GM12878 (cell line): ENCODE results near the gene LRRC55. TPM values are rescaled to one million over a fixed set of nuclear protein-coding genes. Genes with fewer than 3 reads are reported as not detected.

Experiments
- ATAC-seq: fragments of 200-7000 bp; cut with Tn5 transposase; 3 replicates; pipeline ENCODE4 v1.9.1; 2020; ENCODE audit warnings: mild to moderate bottlenecking, moderate library complexity
- Bru-seq: library from RNA; stranded (reverse); fragments of 400-500 nt; gene quantifications from one replicate; lab custom pipeline; 2021; lab: Mats Ljungman, UMichigan
- BruChase-seq, 2 experiments: library from RNA; stranded (reverse); fragments of 400-500 nt; gene quantifications; one replicate each; lab custom pipeline; 2021; lab: Mats Ljungman, UMichigan
- BruUV-seq: library from RNA; stranded (reverse); fragments of 400-500 nt; replicated peaks from 2 replicates; lab custom pipeline; 2021; lab: Mats Ljungman, UMichigan
- CTCF ChIA-PET: fragments of 300-600 bp; sonication (Branson Sonifier 250); formaldehyde crosslinking; extraction: SDS; loops from one replicate; lab custom pipeline; 2021; ENCODE audit warnings: inconsistent platforms; lab: Yijun Ruan, JAX
- POLR2A ChIA-PET: fragments of 350-600 bp; formaldehyde crosslinking; extraction: SDS; loops from one replicate; lab custom pipeline; 2021; ENCODE audit warnings: inconsistent platforms; lab: Charles Lee
- RAD21 ChIA-PET: fragments of 300-600 bp; sonication (Branson Sonifier 250); formaldehyde crosslinking; loops from one replicate; lab custom pipeline; 2023; ENCODE audit warnings: antibody characterized with exemption; ENCODE audit not compliant: unreplicated experiment; lab: Charles Lee
- SMC1A ChIA-PET: fragments of 300-600 bp; sonication (Branson Sonifier 250); formaldehyde crosslinking; loops from one replicate; lab custom pipeline; 2023; ENCODE audit not compliant: unreplicated experiment, uncharacterized antibody; lab: Charles Lee
- DNase-seq: peaks from one replicate; pipeline ENCODE4 v3.0.0-alpha.2; 2011; ENCODE audit warnings: low read depth, low spot score
- FAIRE-seq: peaks from 3 replicates; lab custom pipeline; 2011; peaks lifted over from hg19 to GRCh38; lab: Jason Lieb, UNC
- H2AFZ ChIP-seq: 2 replicates; pipeline ENCODE4 v1.6.0; 2011; ENCODE audit warnings: low read depth, low read length, control low read depth; ENCODE audit not compliant: control insufficient read depth
- H3K27ac ChIP-seq: 2 replicates; pipeline ENCODE4 v1.5.1; 2011; ENCODE audit warnings: control low read depth; ENCODE audit not compliant: control insufficient read depth, insufficient read depth
- H3K27me3 ChIP-seq, 2 experiments: replicated peaks in 1 of 2; 2 replicates each; pipeline versions ENCODE4 v1.6.0 to v1.6.1; 2011; ENCODE audit warnings: low read length in 1 of 2; ENCODE audit not compliant: control insufficient read depth in 2 of 2, insufficient read depth in 2 of 2
- H3K36me3 ChIP-seq, 2 experiments: 2 replicates each; pipeline ENCODE4 v1.5.1; 2011; ENCODE audit warnings: low read length in 1 of 2; ENCODE audit not compliant: control insufficient read depth in 2 of 2, insufficient read depth in 2 of 2
- H3K4me1 ChIP-seq: 2 replicates; pipeline ENCODE4 v1.6.1; 2011; ENCODE audit warnings: mild to moderate bottlenecking, low read length, moderate library complexity, mixed read lengths; ENCODE audit not compliant: control insufficient read depth, insufficient read depth
- H3K4me2 ChIP-seq: 2 replicates; pipeline ENCODE4 v1.6.0; 2011; ENCODE audit warnings: control low read depth; ENCODE audit not compliant: control insufficient read depth, insufficient read depth
- H3K4me3 ChIP-seq: fragments of 200-600 bp; sonication (generic); 2 replicates; pipeline ENCODE4 v1.5.1; 2016
- H3K79me2 ChIP-seq: 2 replicates; pipeline ENCODE4 v1.6.0; 2011; ENCODE audit warnings: low read length; ENCODE audit not compliant: control insufficient read depth, insufficient read depth
- H3K9ac ChIP-seq: 2 replicates; pipeline ENCODE4 v1.8.0; 2011; ENCODE audit warnings: low read length, control low read depth, mixed read lengths; ENCODE audit not compliant: control insufficient read depth, insufficient read depth
- H3K9me3 ChIP-seq: replicated peaks from 3 replicates; pipeline ENCODE4 v1.5.1; 2011; ENCODE audit warnings: mild to moderate bottlenecking, low read length; ENCODE audit not compliant: control insufficient read depth, insufficient read depth
- H4K20me1 ChIP-seq: 2 replicates; pipeline ENCODE4 v1.6.0; 2011; ENCODE audit not compliant: control insufficient read depth, insufficient read depth
- BCL11A ChIP-seq: IDR thresholded peaks from 2 replicates; pipeline ENCODE4 v1.6.1; 2011; ENCODE audit warnings: low read depth, low read length
- CBX3 ChIP-seq: fragments of 200-600 bp; sonication (generic); IDR thresholded peaks from 2 replicates; pipeline ENCODE4 v1.6.1; 2016; ENCODE audit warnings: low read depth, borderline replicate concordance
- CBX5 ChIP-seq: sonication (generic); IDR thresholded peaks from 2 replicates; pipeline ENCODE4 v1.6.1; 2016; ENCODE audit warnings: low read depth, moderate library complexity, mild to moderate bottlenecking, inconsistent platforms
- ELK1 ChIP-seq: IDR thresholded peaks from 2 replicates; pipeline ENCODE4 v1.6.1; 2012; ENCODE audit warnings: low read depth, low read length, improper control_type of control experiment
- GABPA ChIP-seq: IDR thresholded peaks from 2 replicates; pipeline ENCODE4 v1.6.1; 2014; ENCODE audit warnings: antibody characterized with exemption, low read depth, mild to moderate bottlenecking, inconsistent platforms
- PAX8 ChIP-seq: fragments of 450-650 bp; IDR thresholded peaks from 2 replicates; pipeline ENCODE4 v1.6.1; 2017; ENCODE audit warnings: mild to moderate bottlenecking, moderate library complexity
- REST ChIP-seq: IDR thresholded peaks from 2 replicates; pipeline ENCODE4 v1.6.1; 2012; ENCODE audit warnings: mild to moderate bottlenecking, low read depth, low read length
- ZBED1 ChIP-seq: IDR thresholded peaks from 2 replicates; pipeline ENCODE4 v1.6.1; 2016; ENCODE audit warnings: borderline replicate concordance
- ZZZ3 ChIP-seq: IDR thresholded peaks from 2 replicates; pipeline ENCODE4 v1.6.1; 2011; ENCODE audit warnings: low read depth; ENCODE audit not compliant: control insufficient read depth, insufficient read length
- WGBS: methylation state at CpG from one replicate; pipeline ENCODE4 v1.1.6; 2016; ENCODE audit warnings: low lambda C conversion rate; ENCODE audit not compliant: insufficient replicate concordance, insufficient coverage; ENCODE audit errors: missing lambda C conversion rate; 5-methylcytosine and 5-hydroxymethylcytosine counted together
- in situ Hi-C: fragments of 300-500 bp; cut with MboI; formaldehyde crosslinking; loops from 9 replicates; pipeline ENCODE4 v1.14.3; 2018; ENCODE audit warnings: mixed read lengths
- intact Hi-C: fragments of 100-400 bp; cut with micrococcal nuclease; formaldehyde crosslinking; loops from one replicate; pipeline ENCODE4 v1.14.2; 2022; ENCODE audit not compliant: unreplicated experiment
- long read RNA-seq, 2 experiments: library from polyadenylated mRNA; unstranded; transcript quantifications; one replicate each; pipeline ENCODE4 v2.0.0, GENCODE V29; 2019 to 2020
- polyA minus RNA-seq, 3 experiments: library from RNA; depleted of rRNA, polyadenylated mRNA; stranded (reverse); fragments of >200 nt; gene quantifications; 2 replicates each; pipeline ENCODE4 v1.2.3, GENCODE V29; 2011
- polyA plus RNA-seq, 11 experiments: library from polyadenylated mRNA; depleted of rRNA in 4 of 11; unstranded in 6 of 11; stranded (reverse) in 5 of 11; fragments of >200 nt; fragmentation: Nextera tagmentation in 4 of 11; fragmentation: Illumina TruSeq in 1 of 11; extraction: Ambion mirVana in 4 of 11; extraction: Trizol in 1 of 11; gene quantifications; 1 replicate in 1 of 11; 2 replicates in 10 of 11; pipeline versions ENCODE4 v1.2.1 to v1.2.3, GENCODE V29; 2011 to 2016; ENCODE audit warnings: inconsistent platforms in 2 of 11, missing spikeins in 2 of 11, low read depth in 1 of 11
- total RNA-seq, 4 experiments: library from RNA; depleted of rRNA in 3 of 4; stranded (reverse); fragments of >200 nt in 3 of 4; fragmentation: Illumina TruSeq in 1 of 4; extraction: Trizol in 1 of 4; gene quantifications; 2 replicates each; pipeline versions ENCODE4 v1.2.1 to v1.2.3, GENCODE V29; 2013 to 2021

Gene LRRC55
- not detected in 2 replicates for total RNA-seq (2013; cell fraction: nucleolus; rRNA removed)
- total RNA-seq (2014; rRNA removed) (not detected in 2 replicates), total RNA-seq (2014; rRNA removed; fragmentation: Illumina TruSeq; extraction: Trizol) (not detected in 2 replicates), total RNA-seq (2021) (not detected in 2 replicates), polyA plus RNA-seq (2011; rRNA removed) (0.04 TPM in 2 replicates), polyA plus RNA-seq (2014; fragmentation: Illumina TruSeq; extraction: Trizol) (0.01 TPM in 1 of 2 replicates, not detected in the other), polyA plus RNA-seq (2014; fragmentation: Nextera tagmentation; extraction: Ambion mirVana) (not detected), polyA plus RNA-seq (2014; rRNA removed) (not detected in 2 replicates), polyA plus RNA-seq (2016; fragmentation: Nextera tagmentation; extraction: Ambion mirVana) (not detected), polyA minus RNA-seq (2011; rRNA and poly(A)+ RNA removed) (0.05 and 0.07 TPM in 2 replicates), Bru-seq, nascent RNA (not detected), BruChase-seq, experiment 1, labeled RNA remaining after a 6-hour chase (not detected), BruChase-seq, experiment 2, labeled RNA remaining after a 2-hour chase (not detected)
- polyA plus RNA-seq (2011; ENCODE audit: low read depth), result not detected
- polyA plus RNA-seq (2011; cell fraction: cytosol; rRNA removed), result 0.02 and 0.06 TPM in 2 replicates
- polyA plus RNA-seq (2011; cell fraction: nucleus; rRNA removed), result 0.04 and 0.06 TPM in 2 replicates
- polyA plus RNA-seq (2012), result not detected in 2 replicates
- polyA minus RNA-seq (2011; cell fraction: cytosol; rRNA and poly(A)+ RNA removed), result not detected in 2 replicates
- polyA minus RNA-seq (2011; cell fraction: nucleus; rRNA and poly(A)+ RNA removed), result under 0.01 TPM in 1 of 2 replicates, not detected in the other
- long read RNA-seq, experiment 1, result 0 reads
- long read RNA-seq, experiment 2, result 0 reads

- no peak for TF ChIP-seq ZZZ3
- TF ChIP-seq REST, result no peak
- no peak for TF ChIP-seq PAX8
- TF ChIP-seq ZBED1, result no peak
- TF ChIP-seq CBX5, result no peak
- TF ChIP-seq ELK1, result no peak
- no peak for TF ChIP-seq GABPA
- TF ChIP-seq CBX3, result no peak
- no peak for TF ChIP-seq BCL11A
- WGBS, result 36% methylated on average over 15 of the region's 15 CpGs
- Histone ChIP-seq H3K4me2 (no peak within 1 kb of the TSS), H3K27me3 (no peaks in the 10 kb centered on the region; a peak in 3 of 4 replicates), H3K9me3 (no peaks in the 10 kb centered on the region), H3K36me3 (no peaks in the 10 kb centered on the region), H3K27ac (no peak within 1 kb of the TSS), H3K9ac (no peak within 1 kb of the TSS), H4K20me1 (no peaks in the 10 kb centered on the region), H3K4me3 (no peak within 1 kb of the TSS), H3K79me2 (no peaks in the 10 kb centered on the region), H2AFZ (no peak within 1 kb of the TSS), H3K4me1 (no peaks in the 10 kb centered on the region)
- intact Hi-C loops (no loop called here), in situ Hi-C loops (no loop called here)
- BruUV-seq, result no TSS peak
- RAD21 ChIA-PET, result no interaction called here
- FAIRE-seq, result no peak
- ATAC-seq, result no peak
- POLR2A ChIA-PET, result no interaction called here
- DNase-seq, result no peak
- CTCF ChIA-PET, result no interaction called here
- SMC1A ChIA-PET, result no interaction called here
These were observed at the start of gene LRRC55 for GRCh38 chr11:57181678-57182305. Gene LRRC55, plus strand, starts transcription at chr11:57181953. Its CDS starts 70 bp downstream, at chr11:57182023.
